Measurements from ENCODE around the gene PHACTR1. TPM values are rescaled to one million over a fixed set of nuclear protein-coding genes. Genes with fewer than 3 reads are reported as not detected.

The PHACTR1 gene
- total RNA-seq, 1 experiment from 2014 or later = 15.5 TPM

DNA sequence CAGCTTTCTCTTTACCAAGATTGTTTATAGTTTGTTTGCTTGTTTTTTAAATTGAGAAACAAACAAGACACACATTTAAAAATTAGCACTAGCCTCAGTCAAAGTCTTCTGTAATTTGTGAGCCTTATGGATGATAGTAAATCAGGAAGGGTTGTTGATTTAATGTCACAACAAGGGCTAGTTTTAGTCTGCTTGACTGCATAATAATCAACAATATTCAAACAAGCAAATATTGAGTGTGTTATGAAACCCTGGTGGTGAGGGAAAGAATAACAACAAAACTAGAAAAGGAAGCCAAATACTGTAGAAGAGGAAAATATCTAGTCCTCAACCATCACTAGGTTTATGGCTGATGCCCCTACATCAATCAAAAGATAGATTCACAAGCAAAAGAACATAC, 383.2 kb downstream of the PHACTR1 start:
- ChIA-PET CTCF (interaction anchor here (0.8 to 1.0 kb wide), 2 partner anchors 11 to 85 kb away, joined by 3 to 4 read pairs; no protein-coding TSS in a partner anchor), POLR2A (no interaction called here)
- TF ChIP-seq ZNF121 (CRISPR knock-in tag; IDR thresholded peaks at IDR 0.05) (no peak), MXD4 (CRISPR knock-in tag; IDR thresholded peaks at IDR 0.05; ENCODE audit: borderline replicate concordance) (no peak), ZNF532 (CRISPR knock-in tag; IDR thresholded peaks at IDR 0.05; ENCODE audit: borderline replicate concordance) (no peak), IRF2 (CRISPR knock-in tag; IDR thresholded peaks at IDR 0.05; ENCODE audit: borderline replicate concordance, low read depth) (no peak), PRRX2 (CRISPR knock-in tag; IDR thresholded peaks at IDR 0.05) (no peak), AR (CRISPR knock-in tag; IDR thresholded peaks at IDR 0.05) (no peak), OVOL2 (CRISPR knock-in tag; IDR thresholded peaks at IDR 0.05; ENCODE audit: borderline replicate concordance) (no peak), NR1H2 (CRISPR knock-in tag; IDR thresholded peaks at IDR 0.05) (no peak), PRDM15 (CRISPR knock-in tag; IDR thresholded peaks at IDR 0.05) (no peak), CBFB (CRISPR knock-in tag; IDR thresholded peaks at IDR 0.05; ENCODE audit: low read depth) (no peak), ZNF396 (CRISPR knock-in tag; IDR thresholded peaks at IDR 0.05; ENCODE audit: borderline replicate concordance) (no peak)
- TF ChIP-seq, protein P1, sequence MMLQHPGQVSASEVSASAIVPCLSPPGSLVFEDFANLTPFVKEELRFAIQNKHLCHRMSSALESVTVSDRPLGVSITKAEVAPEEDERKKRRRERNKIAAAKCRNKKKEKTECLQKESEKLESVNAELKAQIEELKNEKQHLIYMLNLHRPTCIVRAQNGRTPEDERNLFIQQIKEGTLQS (CRISPR knock-in tag; conservative IDR thresholded peaks at IDR 0.05) = no peak
- TF ChIP-seq, protein P2, sequence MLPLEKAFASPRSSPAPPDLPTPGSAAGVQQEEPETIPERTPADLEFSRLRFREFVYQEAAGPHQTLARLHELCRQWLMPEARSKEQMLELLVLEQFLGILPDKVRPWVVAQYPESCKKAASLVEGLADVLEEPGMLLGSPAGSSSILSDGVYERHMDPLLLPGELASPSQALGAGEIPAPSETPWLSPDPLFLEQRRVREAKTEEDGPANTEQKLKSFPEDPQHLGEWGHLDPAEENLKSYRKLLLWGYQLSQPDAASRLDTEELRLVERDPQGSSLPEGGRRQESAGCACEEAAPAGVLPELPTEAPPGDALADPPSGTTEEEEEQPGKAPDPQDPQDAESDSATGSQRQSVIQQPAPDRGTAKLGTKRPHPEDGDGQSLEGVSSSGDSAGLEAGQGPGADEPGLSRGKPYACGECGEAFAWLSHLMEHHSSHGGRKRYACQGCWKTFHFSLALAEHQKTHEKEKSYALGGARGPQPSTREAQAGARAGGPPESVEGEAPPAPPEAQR (CRISPR knock-in tag; IDR thresholded peaks at IDR 0.05) = no peak
- H3K4me3 Mint-ChIP-seq = no peak overlapping the region
- DNase-seq (ENCODE audit: low spot score) (no peak), ATAC-seq (no peak)
- no peak overlapping the region for H3K27ac Mint-ChIP-seq
- H3K9me3 Mint-ChIP-seq = no peaks in the 10 kb centered on the region
- peaks cover 32% of the 10 kb centered on the region for H3K4me1 Mint-ChIP-seq
- H3K36me3 Mint-ChIP-seq = no peaks in the 10 kb centered on the region
- no peaks in the 10 kb centered on the region for H3K27me3 Mint-ChIP-seq (ENCODE audit: low read depth)

DNA sequence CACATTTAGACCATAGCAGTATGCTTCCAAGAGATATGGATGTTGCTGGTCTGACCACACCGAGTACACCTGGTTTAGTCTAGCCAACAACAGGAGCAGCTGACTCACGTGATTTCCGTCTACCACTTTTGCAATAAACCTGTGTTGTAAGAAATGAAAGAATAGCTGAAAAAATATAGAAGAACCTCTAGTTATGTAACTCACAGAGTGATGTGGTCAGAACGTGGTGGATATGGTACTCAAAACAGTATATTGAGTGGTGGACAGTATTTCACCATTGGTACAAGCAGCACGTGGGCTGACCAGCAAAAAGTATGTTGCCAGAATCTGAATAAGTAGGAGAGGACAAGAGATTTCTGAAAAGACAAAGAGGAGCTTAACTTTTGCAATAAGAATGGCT, 384.8 kb downstream of the PHACTR1 start:
- Mint-ChIP-seq H3K9me3 (no peaks in the 10 kb centered on the region), H3K27ac (no peak overlapping the region), H3K36me3 (no peaks in the 10 kb centered on the region), H3K27me3 (ENCODE audit: low read depth) (no peaks in the 10 kb centered on the region), H3K4me3 (no peak overlapping the region), H3K4me1 (peaks cover 18% of the 10 kb centered on the region)
- ChIA-PET CTCF (no interaction called here), POLR2A (no interaction called here)
- DNase-seq (ENCODE audit: low spot score) = no peak
- no peak for ATAC-seq
- TF ChIP-seq ZBTB21 (CRISPR knock-in tag; IDR thresholded peaks at IDR 0.05; ENCODE audit: borderline replicate concordance) (no peak), MXD4 (CRISPR knock-in tag; IDR thresholded peaks at IDR 0.05; ENCODE audit: borderline replicate concordance) (no peak), NFATC4 (CRISPR knock-in tag; IDR thresholded peaks at IDR 0.05) (no peak), SMAD4 (CRISPR knock-in tag; IDR thresholded peaks at IDR 0.05) (no peak), ETV6 (CRISPR knock-in tag; IDR thresholded peaks at IDR 0.05) (no peak), PRRX2 (CRISPR knock-in tag; IDR thresholded peaks at IDR 0.05) (no peak), NFE2L1 (CRISPR knock-in tag; IDR thresholded peaks at IDR 0.05) (no peak), USF1 (CRISPR knock-in tag; IDR thresholded peaks at IDR 0.05) (no peak)
- TF ChIP-seq, protein P3, sequence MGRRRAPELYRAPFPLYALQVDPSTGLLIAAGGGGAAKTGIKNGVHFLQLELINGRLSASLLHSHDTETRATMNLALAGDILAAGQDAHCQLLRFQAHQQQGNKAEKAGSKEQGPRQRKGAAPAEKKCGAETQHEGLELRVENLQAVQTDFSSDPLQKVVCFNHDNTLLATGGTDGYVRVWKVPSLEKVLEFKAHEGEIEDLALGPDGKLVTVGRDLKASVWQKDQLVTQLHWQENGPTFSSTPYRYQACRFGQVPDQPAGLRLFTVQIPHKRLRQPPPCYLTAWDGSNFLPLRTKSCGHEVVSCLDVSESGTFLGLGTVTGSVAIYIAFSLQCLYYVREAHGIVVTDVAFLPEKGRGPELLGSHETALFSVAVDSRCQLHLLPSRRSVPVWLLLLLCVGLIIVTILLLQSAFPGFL (CRISPR knock-in tag; IDR thresholded peaks at IDR 0.05; ENCODE audit: borderline replicate concordance) = no peak
- TF ChIP-seq, protein P4, sequence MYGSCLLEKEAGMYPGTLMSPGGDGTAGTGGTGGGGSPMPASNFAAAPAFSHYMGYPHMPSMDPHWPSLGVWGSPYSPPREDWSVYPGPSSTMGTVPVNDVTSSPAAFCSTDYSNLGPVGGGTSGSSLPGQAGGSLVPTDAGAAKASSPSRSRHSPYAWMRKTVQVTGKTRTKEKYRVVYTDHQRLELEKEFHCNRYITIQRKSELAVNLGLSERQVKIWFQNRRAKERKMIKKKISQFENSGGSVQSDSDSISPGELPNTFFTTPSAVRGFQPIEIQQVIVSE (CRISPR knock-in tag; IDR thresholded peaks at IDR 0.05; ENCODE audit: borderline replicate concordance) = no peak

All from WTC11 (cell line).